Daoy (cell line): ENCODE results near the gene UGT1A9. TPM values are rescaled to one million over a fixed set of nuclear protein-coding genes. Genes with fewer than 3 reads are reported as not detected.
"Not testable (repeated sequence)": the region's sequence is repeated elsewhere in the genome, so short reads cannot be mapped to it uniquely, and the experiment has no call there.

Experiments used
- DNase-seq: peaks from one replicate; pipeline ENCODE4 v3.0.0-alpha.2; 2015; ENCODE audit warnings: low read depth
- total RNA-seq: library from RNA; depleted of rRNA; stranded (reverse); fragments of >200 nt; shearing (Covaris generic); gene quantifications from 2 replicates; pipeline ENCODE4 v1.2.3, GENCODE V29; 2014

UGT1A9 gene
- total RNA-seq, 1 experiment from 2014 or later: 1.0 TPM

DNA sequence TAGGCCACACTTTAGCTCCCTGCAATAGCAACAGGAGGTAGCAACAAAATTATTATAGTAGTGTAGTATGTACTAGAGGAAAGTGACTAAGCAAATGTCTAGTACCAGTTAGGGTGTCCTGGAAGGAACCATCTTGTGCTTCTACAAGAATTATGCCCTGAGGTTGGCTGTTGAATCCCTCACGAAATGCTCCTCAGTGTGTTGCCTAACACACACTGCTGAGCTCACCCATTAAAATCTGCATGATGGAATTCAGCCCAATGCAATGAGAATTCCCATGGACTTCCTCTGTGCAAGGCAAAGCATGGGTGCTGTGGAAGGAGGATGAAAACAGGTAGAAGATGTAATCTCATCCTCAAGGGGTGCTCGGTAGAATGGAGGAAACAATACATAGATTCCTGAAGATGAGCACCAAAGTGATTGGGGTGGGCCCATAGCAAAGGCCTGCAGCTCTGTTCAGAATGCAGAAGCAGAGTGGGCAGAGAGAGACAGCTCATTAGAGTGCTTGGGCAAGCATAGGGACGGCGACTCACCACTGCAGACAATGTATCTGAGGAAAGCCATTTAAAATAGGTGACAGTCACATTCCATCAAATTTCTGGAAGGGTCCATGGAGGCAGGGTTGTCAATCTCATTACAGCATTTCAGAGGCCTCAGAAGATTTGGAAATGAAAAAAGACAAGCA lies 8.8 kb downstream of the UGT1A9 start:
- no peak for DNase-seq

DNA sequence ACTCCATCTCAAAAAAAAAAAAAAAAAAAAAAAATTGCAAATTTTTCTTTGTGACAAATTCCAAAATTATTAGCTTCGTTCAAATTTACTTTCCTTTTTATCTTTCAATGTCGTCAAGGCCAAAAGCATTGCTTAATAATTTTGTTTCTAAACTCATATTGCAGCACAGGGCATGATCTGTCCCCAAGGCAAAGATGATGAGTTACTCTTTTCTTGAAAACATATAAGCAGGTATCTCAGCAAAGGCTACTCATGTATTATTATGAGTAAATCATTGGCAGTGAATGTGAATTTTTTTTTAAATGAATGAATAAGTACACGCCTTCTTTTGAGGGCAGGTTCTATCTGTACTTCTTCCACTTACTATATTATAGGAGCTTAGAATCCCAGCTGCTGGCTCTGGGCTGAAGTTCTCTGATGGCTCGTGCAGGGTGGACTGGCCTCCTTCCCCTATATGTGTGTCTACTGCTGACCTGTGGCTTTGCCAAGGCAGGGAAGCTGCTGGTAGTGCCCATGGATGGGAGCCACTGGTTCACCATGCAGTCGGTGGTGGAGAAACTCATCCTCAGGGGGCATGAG lies 9.9 kb downstream of the UGT1A9 start, which contains the start of gene UGT1A7:
TSS of gene UGT1A7 (plus strand) at position 381 of the 579 bp plus-strand sequence. CDS start at position 418, 37 bp downstream.
- DNase-seq: no peak

DNA sequence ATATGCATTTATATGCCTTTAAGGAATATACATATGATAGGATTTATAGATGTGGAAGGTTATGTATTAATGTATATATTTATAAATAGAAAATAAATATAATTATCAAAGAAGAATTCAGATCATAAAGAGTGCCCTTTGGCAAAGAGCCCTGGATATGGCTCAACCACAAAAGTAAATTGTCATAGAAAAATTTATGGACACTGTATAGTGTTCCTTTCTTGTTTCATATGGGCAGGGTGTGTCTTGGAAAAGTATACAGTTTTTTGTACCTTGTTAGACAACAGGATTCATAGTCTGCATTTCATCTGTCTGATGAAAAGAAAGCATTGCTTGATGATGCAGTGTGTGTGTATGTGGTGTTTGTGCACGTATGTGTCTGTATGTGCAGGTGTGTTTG lies 12.9 kb downstream of the UGT1A9 start:
- DNase-seq: no peak

DNA sequence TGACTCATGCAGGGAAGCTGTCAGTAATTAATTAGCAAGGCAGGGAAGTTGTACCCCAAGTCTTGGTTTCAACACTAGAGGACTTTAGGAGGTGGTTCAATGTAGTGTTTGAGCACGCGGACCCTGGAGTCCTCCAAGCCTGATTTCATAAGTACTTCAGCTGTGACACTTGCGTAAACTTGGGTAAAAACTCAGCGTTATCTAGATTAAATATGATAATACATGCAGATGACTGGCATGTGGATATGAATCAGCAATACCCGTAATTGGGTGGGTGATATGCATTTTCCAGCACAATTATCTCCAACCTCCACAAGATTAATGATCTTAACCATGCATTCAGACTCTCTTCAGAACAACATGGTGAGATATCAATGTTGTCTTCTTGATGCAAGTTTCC lies 15.2 kb downstream of the UGT1A9 start:
- no peak for DNase-seq

DNA sequence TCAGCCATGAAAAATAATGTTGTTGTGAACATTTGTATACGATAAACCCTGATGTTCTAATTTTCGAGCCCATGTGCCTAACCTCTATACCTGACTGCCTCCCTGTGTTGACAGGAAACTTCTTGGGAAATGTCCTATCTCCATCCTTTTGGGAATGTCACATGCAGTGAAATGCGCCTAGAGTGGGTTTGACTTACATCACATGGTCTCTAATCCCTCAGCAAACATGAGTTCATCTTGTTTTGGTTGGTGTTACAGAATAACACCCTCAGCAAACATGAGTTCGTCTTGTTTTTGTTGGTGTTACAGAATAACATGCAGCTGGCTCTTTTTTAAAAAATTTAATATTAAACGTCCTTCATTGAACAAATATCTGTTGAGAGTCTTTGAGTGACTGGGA lies 16.6 kb downstream of the UGT1A9 start:
- no peak for DNase-seq

DNA sequence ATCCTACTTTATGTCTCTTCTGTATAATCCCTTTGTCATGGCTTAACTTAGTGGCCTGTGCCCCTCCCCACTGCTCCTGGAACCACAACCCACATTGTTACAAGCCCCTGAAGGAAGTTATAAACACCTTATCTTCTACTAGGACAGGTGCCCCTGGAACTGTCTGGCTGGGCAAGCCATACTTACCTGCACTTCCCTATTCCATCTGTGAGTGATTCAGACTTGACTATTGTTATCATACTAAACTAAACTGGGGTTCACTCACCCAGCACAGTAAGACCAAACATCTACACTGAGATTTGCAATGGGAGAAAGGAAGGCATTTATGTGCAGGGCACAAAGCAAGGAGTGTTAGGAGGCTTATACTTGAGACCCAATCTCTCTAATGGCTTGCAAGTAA lies 17.3 kb downstream of the UGT1A9 start:
- no peak for DNase-seq

DNA sequence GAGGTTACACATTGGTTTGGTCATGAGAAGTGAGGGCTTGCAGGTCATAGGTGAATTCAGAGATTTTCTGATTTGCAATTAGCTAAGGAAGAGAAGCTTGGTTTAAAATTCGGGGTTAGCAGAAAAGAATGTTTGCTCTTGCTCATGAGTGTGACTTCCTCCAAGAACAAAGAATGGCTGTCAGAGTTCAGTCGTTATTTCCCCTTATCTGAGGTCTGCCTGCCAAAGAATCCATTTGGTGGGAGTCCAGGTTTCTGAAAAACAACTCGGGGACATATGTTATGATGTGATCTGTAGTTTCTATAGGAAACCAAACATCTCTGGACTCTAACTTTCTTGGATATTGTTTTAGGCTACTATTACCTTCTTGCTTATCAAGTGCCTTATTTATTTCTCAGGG lies 17.8 kb downstream of the UGT1A9 start:
- no peak for DNase-seq

DNA sequence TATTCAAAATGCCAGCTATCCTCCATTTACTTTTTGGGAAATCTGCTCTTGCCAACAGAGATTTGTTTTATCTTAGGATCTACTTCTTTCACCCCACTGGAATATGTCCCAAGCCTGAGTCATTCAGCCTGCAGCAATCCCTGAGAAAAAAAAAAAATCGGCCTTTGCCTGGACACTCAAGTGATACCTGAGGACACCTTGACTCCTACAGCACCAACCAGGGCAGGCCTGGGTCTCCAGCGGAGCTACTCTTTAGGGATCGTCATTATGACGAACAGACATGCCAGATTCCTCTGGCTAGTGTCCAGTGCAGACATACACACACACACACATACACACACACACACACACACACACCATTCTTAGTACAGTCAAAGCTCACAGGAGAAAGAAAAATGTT lies 18.7 kb downstream of the UGT1A9 start:
- peak; percentile 39 for DNase-seq

DNA sequence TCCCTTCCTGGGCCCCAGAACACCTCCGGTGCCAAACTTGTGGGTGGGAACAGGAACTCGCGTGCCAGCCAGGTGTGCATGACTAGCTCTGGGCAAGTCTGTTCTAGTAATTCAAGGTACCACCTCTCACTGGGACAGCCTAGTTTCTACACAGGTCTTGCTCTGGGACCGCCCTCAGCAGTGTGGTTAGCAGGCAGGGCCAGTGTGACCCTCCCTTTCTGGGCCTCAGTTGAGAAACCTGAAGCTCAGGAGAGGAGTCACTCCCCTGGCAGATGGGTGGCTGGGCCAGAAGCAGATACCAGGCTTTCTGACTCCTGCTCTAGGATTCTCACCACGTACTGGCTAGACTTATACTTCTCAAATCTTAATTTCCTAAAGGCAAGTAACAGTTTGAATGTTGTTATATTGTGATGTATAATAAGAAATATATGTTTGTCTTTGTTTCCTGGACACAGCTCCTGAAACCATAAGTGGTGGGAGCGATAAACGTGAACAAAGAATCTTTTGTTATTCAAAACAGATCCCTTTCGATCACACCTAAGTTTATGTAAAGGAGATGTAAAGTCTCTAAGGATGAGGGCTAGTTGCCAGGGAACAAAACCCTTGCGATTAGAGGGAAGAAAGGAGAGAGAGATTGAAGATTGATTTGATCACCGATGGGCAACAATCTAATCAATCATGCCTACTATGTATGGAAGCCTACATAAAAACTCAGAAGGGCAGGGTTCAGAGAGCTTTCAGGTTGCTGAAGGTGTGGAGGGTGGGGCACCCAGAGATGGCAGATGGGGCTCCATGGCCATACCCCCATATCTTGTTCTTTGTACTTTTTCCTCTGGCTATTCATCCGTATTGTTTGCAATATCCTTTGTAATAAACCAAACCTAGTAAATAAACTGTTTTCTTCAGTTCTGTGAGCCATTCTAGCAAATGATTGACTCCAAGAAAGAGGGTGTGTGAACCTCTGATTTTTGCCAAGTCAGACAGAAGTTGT lies 20.0 kb downstream of the UGT1A9 start:
- no peak for DNase-seq

DNA sequence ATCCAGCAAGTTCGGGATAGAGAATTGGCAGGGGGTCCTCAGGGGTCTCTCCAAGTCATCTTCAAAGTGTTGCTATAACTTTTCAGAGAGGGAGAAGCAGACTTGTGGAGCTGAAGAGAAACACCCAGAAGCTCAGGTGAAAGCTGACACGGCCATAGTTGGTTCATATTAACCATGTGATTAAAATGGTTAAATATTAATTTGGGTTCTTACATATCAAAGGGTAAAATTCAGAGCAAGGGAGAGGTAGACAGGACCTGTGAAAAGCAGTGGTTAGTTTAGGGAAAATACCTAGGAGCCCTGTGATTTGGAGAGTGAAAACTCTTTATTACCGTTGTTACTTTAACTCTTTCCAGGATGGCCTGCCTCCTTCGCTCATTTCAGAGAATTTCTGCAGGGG lies 20.9 kb downstream of the UGT1A9 start, which contains the start of gene UGT1A6:
TSS of gene UGT1A6 (plus strand) at position 243 of the 400 bp plus-strand sequence. CDS start at position 358, 115 bp downstream.
- no peak for DNase-seq

DNA sequence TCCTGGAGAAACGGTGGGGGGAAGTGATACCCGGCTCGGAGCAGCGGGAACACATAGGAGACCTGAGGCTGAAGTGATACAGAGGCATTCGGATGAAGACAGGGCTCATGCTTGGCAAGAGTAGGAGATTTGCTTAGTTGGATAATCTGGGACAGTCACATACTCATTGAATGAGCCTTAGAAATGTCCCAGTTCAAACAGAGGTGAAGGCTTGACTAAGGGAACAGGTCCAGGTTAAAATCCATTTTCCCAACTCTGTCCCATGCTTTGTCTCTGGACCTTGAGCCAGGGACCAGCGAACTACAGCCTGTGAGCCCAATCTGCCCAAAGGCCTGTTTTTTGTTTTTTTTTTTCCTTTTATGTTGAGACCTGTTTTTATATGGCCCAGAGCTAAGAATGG lies 22.3 kb downstream of the UGT1A9 start:
- no peak for DNase-seq

DNA sequence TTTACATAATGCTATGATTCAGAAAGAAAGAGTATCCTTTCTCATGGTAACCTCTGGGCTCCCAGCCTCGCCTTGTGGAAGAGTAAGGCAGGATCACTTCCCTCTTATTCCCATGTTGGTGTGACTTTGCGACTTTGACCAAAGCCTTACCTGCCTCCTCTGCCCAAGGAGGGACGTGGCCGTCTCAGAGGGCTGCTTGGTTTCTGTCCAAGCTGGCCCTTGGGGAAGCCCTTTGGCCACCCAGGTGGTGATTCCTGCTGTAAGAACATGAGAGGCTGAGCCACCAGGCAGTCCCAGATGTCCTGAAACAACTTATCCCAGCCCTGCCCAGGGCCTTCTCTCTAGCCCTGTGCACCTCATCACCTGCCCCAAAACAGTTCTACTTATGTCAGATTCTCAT lies 27.0 kb downstream of the UGT1A9 start:
- DNase-seq: no peak

DNA sequence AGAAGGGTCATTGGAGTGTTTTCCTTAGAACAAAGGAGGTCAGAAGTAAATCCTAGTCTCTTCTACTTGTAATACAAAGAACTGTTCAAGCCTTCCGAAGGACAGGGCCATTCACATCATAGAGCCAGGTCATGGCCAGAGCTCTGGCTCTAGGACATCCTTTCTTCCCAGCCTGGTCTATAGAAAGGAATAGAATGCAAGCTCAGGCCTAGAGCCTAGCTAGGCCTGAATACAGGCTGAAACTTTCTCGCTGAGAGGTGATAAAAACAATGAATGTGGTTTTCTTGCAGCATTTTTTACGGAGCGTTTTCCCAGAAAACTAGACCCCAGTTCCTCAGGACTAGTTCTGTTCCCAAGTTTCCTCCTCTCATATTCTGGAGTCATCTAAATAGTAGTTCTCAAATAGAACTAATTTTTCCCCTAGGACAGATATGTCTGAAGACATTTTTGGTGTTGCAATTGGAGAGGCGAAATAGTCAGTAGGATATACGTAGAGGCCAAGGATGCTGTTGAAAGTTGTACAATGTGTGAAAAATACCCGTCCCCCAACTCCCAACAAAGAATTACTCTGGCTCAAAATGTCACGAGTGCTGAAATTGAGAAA lies 27.8 kb downstream of the UGT1A9 start:
- no peak for DNase-seq

DNA sequence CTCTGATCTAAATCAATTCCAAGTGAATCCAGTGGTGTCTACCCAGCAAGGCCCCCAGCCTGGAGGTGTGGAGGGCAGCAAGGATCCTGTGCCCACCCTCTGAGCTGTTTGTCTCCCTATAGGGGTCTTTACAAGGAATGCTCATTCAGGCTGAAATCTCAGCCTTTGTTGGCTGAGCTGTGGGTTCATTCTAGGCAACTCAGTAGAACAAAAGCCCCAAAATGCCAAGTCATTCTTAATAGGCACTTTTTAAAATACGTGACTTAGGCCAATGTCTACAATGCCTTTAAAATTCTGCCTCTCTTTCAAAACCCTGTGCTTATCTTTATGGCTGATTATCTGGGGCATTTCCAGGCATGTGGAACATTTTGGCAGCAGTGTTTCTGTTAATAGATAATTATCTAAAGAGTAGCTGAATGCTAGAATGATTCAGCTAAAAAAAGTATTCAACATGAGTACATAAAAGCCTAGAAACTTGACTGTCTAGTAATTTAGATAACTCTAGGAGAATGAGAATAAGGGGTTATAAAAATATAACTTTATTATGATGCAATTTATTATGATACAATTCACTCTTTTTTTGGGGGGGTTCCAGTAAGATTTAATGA lies 28.4 kb downstream of the UGT1A9 start:
- peak; percentile 66 for DNase-seq

DNA sequence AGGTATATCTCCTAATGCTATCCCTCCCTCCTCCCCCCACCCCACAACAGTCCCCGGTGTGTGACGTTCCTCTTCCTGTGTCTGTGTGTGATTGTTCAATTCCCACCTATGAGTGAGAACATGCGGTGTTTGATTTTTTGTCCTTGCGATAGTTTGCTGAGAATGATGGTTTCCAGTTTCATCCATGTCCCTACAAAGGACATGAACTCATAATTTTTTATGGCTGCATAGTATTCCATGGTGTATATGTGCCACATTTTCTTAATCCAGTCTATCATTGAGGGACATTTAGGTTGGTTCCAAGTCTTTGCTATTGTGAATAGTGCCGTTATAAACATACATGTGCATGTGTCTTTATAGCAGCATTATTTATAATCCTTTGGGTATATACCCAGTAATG lies 29.1 kb downstream of the UGT1A9 start:
- not testable (repeated sequence) for DNase-seq

DNA sequence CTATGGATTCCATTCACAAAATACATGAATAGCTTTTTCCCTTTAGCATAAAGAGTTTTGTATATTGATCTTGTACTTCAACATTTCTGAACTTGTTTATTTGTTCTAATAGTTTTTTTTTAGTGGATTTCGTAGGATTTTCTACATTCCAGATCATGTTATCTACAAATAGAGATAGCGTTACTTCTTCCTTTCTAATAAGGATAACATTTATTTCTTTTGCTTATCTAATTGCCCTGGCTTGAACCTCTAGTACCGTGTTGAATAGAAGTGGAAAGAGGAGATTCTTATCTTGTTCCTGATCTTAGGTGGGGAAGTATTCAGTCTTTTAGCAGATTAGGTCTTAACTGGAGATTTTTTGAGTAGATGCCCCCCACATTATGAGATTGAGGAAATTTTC lies 30.5 kb downstream of the UGT1A9 start:
- no peak for DNase-seq

DNA sequence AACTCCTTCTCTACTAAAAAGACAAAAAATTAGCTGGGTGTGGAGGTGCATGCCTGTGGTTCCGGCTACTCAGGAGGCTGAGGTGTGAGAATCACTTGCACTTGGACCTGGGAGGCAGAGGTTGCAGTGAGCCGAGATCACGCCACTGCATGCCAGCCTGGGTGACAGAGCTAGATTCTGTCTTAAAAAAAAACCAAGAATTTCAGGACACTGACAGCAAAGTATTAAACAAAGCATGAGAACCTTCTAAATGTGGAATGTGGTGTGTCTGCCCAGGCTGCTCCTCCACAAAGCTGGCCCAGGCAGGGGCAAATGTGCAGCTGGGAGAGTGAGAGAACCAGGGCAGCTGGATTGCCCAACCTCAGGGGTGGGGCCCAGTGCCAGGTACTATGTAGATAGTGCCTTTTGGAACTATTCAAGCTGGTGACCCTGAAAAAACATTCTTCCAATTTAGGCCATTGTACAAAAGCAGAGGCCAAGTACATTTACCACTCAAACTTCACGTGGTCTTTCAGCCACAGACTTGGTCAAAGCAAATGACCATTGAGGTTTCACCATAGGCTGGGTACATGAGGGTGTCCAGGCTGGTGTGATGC lies 34.3 kb downstream of the UGT1A9 start:
- DNase-seq: peak; percentile 39

DNA sequence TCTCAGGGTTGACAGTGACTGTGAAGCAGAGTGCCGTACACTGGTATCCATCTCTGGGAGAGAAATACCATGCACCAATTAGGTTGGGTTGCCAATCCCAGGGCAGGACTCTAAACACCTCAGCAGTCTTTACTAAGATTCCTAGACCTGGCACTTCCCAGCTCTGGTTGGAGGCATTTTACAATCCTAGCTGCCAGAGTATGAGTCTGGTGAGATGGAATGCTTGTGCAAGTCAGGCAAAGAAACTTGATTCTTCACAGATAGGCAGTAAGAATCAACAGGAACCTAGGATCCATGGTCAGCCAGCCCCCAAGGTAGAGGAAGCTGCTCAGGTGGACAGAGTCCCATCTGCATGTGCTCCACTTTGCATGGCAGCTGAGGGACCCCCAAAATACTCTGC lies 35.0 kb downstream of the UGT1A9 start:
- DNase-seq: peak; percentile 62

DNA sequence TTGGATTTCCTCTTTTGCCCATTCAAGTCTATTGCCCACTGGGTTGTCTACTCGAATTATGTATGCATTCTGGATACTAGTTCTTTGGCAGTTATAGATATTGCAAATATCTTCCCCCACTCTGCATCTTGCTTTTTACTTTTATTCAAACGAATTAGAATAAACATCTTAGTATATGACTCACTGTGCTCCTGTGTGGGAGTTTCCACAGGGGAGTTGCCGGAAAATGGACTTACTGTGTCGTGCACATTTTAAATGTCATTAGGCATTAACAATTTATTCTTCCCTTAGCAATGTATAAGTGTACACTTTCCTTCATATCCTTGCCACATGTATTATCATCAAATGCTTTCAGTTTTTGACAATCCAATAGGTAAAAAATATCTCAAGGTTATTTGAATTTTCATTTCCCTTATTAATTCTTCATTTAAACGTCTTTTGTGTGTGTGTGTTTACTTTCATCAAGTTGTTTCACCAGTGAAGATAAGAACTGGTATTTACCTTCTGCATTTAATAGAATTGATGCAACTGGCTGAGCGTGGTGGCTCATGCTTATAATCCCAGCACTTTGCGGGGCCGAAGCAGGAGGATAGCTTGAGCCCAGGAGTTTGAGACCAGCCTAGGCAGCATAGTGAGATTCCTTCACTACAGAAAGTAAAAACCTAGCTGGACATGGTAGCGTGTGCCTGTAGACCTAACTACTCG lies 36.4 kb downstream of the UGT1A9 start:
- peak; percentile 46 for DNase-seq

DNA sequence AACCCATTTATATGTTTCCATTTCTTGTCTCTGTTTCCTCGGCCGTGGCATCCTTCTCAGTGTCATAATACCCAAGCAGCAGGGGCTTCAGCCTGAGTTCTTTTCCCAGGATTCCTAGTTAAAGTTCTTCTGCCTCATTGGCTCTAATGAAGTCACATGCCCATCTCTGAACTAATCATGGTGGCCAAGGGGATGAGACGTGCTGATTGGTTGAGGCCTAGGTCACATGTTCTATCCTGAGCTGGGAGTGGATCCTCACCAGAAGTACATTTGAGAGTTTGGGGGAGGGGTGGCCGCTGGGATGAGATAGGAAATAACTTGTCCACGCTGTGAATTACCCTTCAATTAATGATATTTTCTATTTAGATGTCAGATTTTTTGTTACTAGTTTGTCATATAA lies 37.2 kb downstream of the UGT1A9 start:
- no peak for DNase-seq
